CD14-positive monocyte (primary cell): ENCODE results near the gene CYP26C1. TPM values are rescaled to one million over a fixed set of nuclear protein-coding genes. Genes with fewer than 3 reads are reported as not detected.

Experiments used
- DNase-seq, 3 donors: peaks; one replicate each; pipeline ENCODE4 v3.0.0-alpha.2; 2011 to 2022
- H2AFZ ChIP-seq: 2 replicates; pipeline ENCODE4 v1.6.0; 2012; ENCODE audit warnings: mild to moderate bottlenecking, low read depth, low read length, inconsistent platforms; ENCODE audit not compliant: insufficient read depth, poor library complexity, severe bottlenecking
- H3K27ac ChIP-seq, 2 donors: 1 replicate in 1 of 2; 2 replicates in 1 of 2; pipeline ENCODE4 v1.5.1; 2012 to 2013; ENCODE audit warnings: low read length in 2 of 2, control low read depth in 1 of 2, inconsistent platforms in 1 of 2, low read depth in 1 of 2, mild to moderate bottlenecking in 1 of 2
- H3K27me3 ChIP-seq, 2 donors: one replicate each; pipeline versions ENCODE4 v1.6.0 to v1.6.1; 2011 to 2013; ENCODE audit warnings: low read length in 2 of 2; ENCODE audit not compliant: control insufficient read depth in 2 of 2, insufficient read depth in 2 of 2
- H3K36me3 ChIP-seq, 2 donors: replicated peaks in 1 of 2; 1 replicate in 1 of 2; 2 replicates in 1 of 2; pipeline versions ENCODE4 v1.5.1 to v1.6.1; 2012 to 2013; ENCODE audit warnings: low read length in 2 of 2, control low read depth in 1 of 2, inconsistent platforms in 1 of 2, mild to moderate bottlenecking in 1 of 2; ENCODE audit not compliant: insufficient read depth in 2 of 2, control insufficient read depth in 1 of 2
- H3K4me1 ChIP-seq, 2 donors: 1 replicate in 1 of 2; 2 replicates in 1 of 2; pipeline versions ENCODE4 v1.5.1 to v1.6.1; 2012 to 2013; ENCODE audit warnings: low read length in 2 of 2, control low read depth in 1 of 2, inconsistent platforms in 1 of 2, mild to moderate bottlenecking in 1 of 2, moderate library complexity in 1 of 2; ENCODE audit not compliant: insufficient read depth in 2 of 2, control insufficient read depth in 1 of 2
- H3K4me2 ChIP-seq: replicated peaks from 2 replicates; pipeline ENCODE3; 2012; ENCODE audit warnings: low read length, moderate library complexity, mild to moderate bottlenecking; ENCODE audit not compliant: poor library complexity, severe bottlenecking; ENCODE audit errors: extremely low read depth
- H3K4me3 ChIP-seq, 3 experiments: fragments of 200-600 bp in 1 of 3; sonication (generic) in 1 of 3; replicated peaks in 1 of 3; 1 replicate in 2 of 3; 2 replicates in 1 of 3; pipeline ENCODE4 v1.5.1; 2011 to 2013; ENCODE audit warnings: low read length in 3 of 3, mild to moderate bottlenecking in 3 of 3, control low read depth in 2 of 3, low read depth in 2 of 3, inconsistent platforms in 1 of 3, moderate library complexity in 1 of 3
- H3K79me2 ChIP-seq: 2 replicates; pipeline ENCODE4 v1.6.0; 2012; ENCODE audit warnings: mild to moderate bottlenecking, control low read depth, inconsistent platforms, low read length, moderate library complexity; ENCODE audit not compliant: insufficient read depth
- H3K9ac ChIP-seq: 2 replicates; pipeline ENCODE4 v1.6.0; 2017; ENCODE audit warnings: low read length, mild to moderate bottlenecking; ENCODE audit not compliant: insufficient read depth, poor library complexity, severe bottlenecking
- H3K9me3 ChIP-seq, 2 donors: replicated peaks in 1 of 2; 1 replicate in 1 of 2; 2 replicates in 1 of 2; pipeline versions ENCODE4 v1.5.1 to v1.6.1; 2012 to 2013; ENCODE audit warnings: low read length in 2 of 2, control low read depth in 1 of 2; ENCODE audit not compliant: control insufficient read depth in 1 of 2, insufficient read depth in 1 of 2
- H4K20me1 ChIP-seq: 2 replicates; pipeline ENCODE4 v1.6.0; 2012; ENCODE audit warnings: mild to moderate bottlenecking, low read length, control low read depth, moderate library complexity; ENCODE audit not compliant: insufficient read depth
- H3K27ac Mint-ChIP-seq, 7 donors: one replicate each; pipeline ENCODE4 v1.8.0; 2020; ENCODE audit warnings: mild to moderate bottlenecking in 7 of 7, mixed read lengths in 7 of 7, moderate library complexity in 6 of 7, inconsistent platforms in 2 of 7
- H3K27me3 Mint-ChIP-seq, 3 donors: one replicate each; pipeline ENCODE4 v1.8.0; 2021 to 2022; ENCODE audit warnings: low read depth in 3 of 3, mild to moderate bottlenecking in 3 of 3, mixed read lengths in 3 of 3, moderate library complexity in 3 of 3, inconsistent platforms in 1 of 3
- H3K36me3 Mint-ChIP-seq, 2 donors: one replicate each; pipeline ENCODE4 v1.8.0; 2020; ENCODE audit warnings: mixed read lengths in 2 of 2, inconsistent platforms in 1 of 2, mild to moderate bottlenecking in 1 of 2
- H3K4me1 Mint-ChIP-seq: one replicate; pipeline ENCODE4 v1.8.0; 2020; ENCODE audit warnings: mild to moderate bottlenecking, mixed read lengths
- H3K4me3 Mint-ChIP-seq, 2 donors: one replicate each; pipeline ENCODE4 v1.8.0; 2020; ENCODE audit warnings: mild to moderate bottlenecking in 2 of 2, mixed read lengths in 2 of 2, moderate library complexity in 1 of 2
- H3K9me3 Mint-ChIP-seq, 7 donors: one replicate each; pipeline ENCODE4 v1.8.0; 2020 to 2022; ENCODE audit warnings: mixed read lengths in 7 of 7, mild to moderate bottlenecking in 6 of 7, moderate library complexity in 6 of 7, inconsistent platforms in 2 of 7
- CTCF ChIP-seq: fragments of 200-600 bp; IDR thresholded peaks from one replicate; pipeline ENCODE4 v1.8.0; 2022; ENCODE audit warnings: antibody characterized with exemption, mild to moderate bottlenecking
- WGBS: methylation state at CpG from one replicate; pipeline ENCODE4 v1.1.5; 2013; ENCODE audit warnings: missing lambda C conversion rate; ENCODE audit not compliant: insufficient coverage; 5-methylcytosine and 5-hydroxymethylcytosine counted together
- intact Hi-C, 2 donors: fragments of 100-400 bp; cut with micrococcal nuclease; formaldehyde crosslinking; loops; one replicate each; pipeline versions ENCODE4 v1.15.0 to v1.15.1; 2023
- polyA plus RNA-seq, 3 donors: library from polyadenylated mRNA; depleted of rRNA in 1 of 3; unstranded in 2 of 3; stranded (reverse) in 1 of 3; fragments of 300-500 nt in 2 of 3; fragments of >200 nt in 1 of 3; fragmentation: Illumina TruSeq in 2 of 3; gene quantifications; 1 replicate in 2 of 3; 2 replicates in 1 of 3; pipeline ENCODE4 v1.2.3, GENCODE V29; 2012 to 2021

CYP26C1 gene
- polyA plus RNA-seq, 3 donors = not detected

DNA sequence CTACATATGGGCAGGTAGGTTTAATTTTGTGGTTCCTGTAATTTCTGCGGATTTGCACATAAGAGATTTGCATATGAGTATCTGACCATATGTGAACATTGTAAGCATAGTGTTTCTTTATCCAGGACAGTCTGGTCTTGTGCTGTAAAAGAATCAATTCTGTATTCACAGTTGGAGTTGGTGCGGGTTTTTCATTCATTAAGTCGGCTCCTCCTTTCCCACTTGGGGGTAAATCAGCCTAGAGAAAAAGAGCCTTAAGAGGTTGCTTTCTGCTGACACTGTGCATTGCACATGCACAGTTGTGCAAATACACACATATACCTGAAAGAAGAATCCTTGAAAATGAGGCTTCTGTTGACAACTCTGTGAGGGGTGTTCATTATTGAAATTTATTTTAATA is 6.1 kb upstream of the CYP26C1 start:
- Histone ChIP-seq H3K79me2 (no peaks in the 10 kb centered on the region), H3K4me1 (no peaks in the 10 kb centered on the region), H3K4me3 (no peak overlapping the region), H4K20me1 (no peaks in the 10 kb centered on the region), H3K9me3 (peaks cover 0 to under 1% of the 10 kb centered on the region in 2 donors), H3K4me2 (no peak overlapping the region), H2AFZ (no peak overlapping the region), H3K9ac (no peak overlapping the region), H3K27me3 (peaks cover 0 to under 1% of the 10 kb centered on the region in 2 donors), H3K27ac (no peak overlapping the region), H3K36me3 (peaks cover 7 to 21% of the 10 kb centered on the region in 2 donors)
- DNase-seq = no peak
- H3K4me3 Mint-ChIP-seq = no peak overlapping the region
- H3K36me3 Mint-ChIP-seq = peaks cover 20 to 31% of the 10 kb centered on the region in 2 donors
- H3K4me1 Mint-ChIP-seq = no peaks in the 10 kb centered on the region
- H3K9me3 Mint-ChIP-seq = peaks cover 0 to under 1% (median 0%) of the 10 kb centered on the region in 7 donors
- intact Hi-C loops = no loop called here
- WGBS = no CpG with 5 or more reads among the region's 3 CpGs
- H3K27ac Mint-ChIP-seq = no peak overlapping the region
- no peak for TF ChIP-seq CTCF
- peaks cover under 1 to 3% (median 1%) of the 10 kb centered on the region in 3 donors for H3K27me3 Mint-ChIP-seq

DNA sequence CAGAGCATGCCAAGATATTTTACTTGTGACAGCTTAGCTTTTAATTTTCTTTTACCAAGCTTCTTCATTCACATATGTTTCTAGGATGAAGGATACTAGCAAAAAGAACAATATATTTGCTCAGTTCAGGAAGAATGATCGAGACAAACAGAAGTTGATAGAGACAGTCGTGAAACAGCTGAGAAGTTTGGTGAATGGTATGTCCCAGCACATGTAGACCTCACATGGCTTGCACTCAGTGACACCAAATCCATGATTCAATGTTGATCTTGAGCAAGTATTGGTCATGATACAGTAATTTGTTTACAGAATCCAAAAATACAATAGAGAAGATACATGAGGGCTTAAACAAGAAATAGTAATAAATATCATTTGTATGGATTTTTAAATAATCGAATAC is 2.5 kb upstream of the CYP26C1 start:
- Histone ChIP-seq H3K79me2 (no peaks in the 10 kb centered on the region), H3K9me3 (peaks cover 0 to 21% of the 10 kb centered on the region in 2 donors), H3K4me1 (peaks cover 8 to 18% of the 10 kb centered on the region in 2 donors), H3K4me3 (no peak overlapping the region), H3K36me3 (peaks cover 7 to 24% of the 10 kb centered on the region in 2 donors), H3K9ac (no peak overlapping the region), H4K20me1 (peaks cover 19% of the 10 kb centered on the region), H3K27me3 (peaks cover 16 to 32% of the 10 kb centered on the region in 2 donors), H2AFZ (no peak overlapping the region), H3K4me2 (no peak overlapping the region), H3K27ac (no peak overlapping the region)
- no peak for DNase-seq
- 100% methylated on average over 1 of the region's 3 CpGs for WGBS
- H3K4me1 Mint-ChIP-seq = peaks cover 16% of the 10 kb centered on the region
- H3K9me3 Mint-ChIP-seq = peaks cover 0 to 10% (median 7%) of the 10 kb centered on the region in 7 donors
- no peak overlapping the region for H3K4me3 Mint-ChIP-seq
- H3K27ac Mint-ChIP-seq = no peak overlapping the region
- H3K27me3 Mint-ChIP-seq = peaks cover 31 to 38% (median 34%) of the 10 kb centered on the region in 3 donors
- TF ChIP-seq CTCF = no peak
- intact Hi-C loops = no loop called here
- peaks cover 32 to 40% of the 10 kb centered on the region in 2 donors for H3K36me3 Mint-ChIP-seq
